ENCODE results near the gene AGAP1. TPM values are rescaled to one million over a fixed set of nuclear protein-coding genes. Genes with fewer than 3 reads are reported as not detected.

Gene AGAP1
- total and polyA plus RNA-seq, 7 donors, result 4.2 to 21.6 (median 16.6) TPM

DNA sequence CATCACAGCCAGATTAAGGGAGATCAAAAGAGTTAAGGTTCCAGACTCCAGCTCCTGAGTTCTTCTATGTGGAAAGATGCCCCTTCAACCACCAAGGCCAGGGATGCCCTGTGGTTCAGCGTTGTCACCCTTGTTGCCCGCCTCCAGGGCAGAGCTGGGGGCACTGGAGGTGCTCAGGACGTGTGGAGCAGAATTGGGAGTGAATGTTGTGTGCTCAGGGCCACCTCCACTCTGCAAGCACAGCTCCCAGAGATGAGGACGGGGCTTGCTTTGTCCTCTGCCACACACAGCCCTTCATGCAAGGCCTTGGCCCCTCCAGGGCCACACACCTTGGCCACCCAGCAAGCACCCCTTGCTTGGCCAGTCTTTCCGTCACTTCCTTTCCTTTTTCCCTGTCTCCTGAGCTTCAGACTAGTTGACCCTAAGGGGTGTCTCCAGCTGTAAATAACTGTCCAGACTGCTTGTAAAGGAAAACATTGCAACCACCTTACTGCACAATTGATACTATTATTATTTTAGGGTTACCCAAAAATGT is 103.3 kb downstream of the AGAP1 start:
- Histone ChIP-seq H3K4me1 (no peaks in the 10 kb centered on the region), H3K4me3 (no peak overlapping the region), H3K27ac (no peak overlapping the region), H3K27me3 (ENCODE audit: insufficient read depth in 3 of 3, low read length in 2 of 3) (no peaks in the 10 kb centered on the region), H3K9me3 (no peaks in the 10 kb centered on the region), H3K36me3 (ENCODE audit: insufficient read depth in 1 of 2, low read depth in 1 of 2) (no peaks in the 10 kb centered on the region)
- TF ChIP-seq, protein P1, sequence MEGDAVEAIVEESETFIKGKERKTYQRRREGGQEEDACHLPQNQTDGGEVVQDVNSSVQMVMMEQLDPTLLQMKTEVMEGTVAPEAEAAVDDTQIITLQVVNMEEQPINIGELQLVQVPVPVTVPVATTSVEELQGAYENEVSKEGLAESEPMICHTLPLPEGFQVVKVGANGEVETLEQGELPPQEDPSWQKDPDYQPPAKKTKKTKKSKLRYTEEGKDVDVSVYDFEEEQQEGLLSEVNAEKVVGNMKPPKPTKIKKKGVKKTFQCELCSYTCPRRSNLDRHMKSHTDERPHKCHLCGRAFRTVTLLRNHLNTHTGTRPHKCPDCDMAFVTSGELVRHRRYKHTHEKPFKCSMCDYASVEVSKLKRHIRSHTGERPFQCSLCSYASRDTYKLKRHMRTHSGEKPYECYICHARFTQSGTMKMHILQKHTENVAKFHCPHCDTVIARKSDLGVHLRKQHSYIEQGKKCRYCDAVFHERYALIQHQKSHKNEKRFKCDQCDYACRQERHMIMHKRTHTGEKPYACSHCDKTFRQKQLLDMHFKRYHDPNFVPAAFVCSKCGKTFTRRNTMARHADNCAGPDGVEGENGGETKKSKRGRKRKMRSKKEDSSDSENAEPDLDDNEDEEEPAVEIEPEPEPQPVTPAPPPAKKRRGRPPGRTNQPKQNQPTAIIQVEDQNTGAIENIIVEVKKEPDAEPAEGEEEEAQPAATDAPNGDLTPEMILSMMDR (IDR thresholded peaks at IDR 0.05), result no peak
- intact Hi-C loops (cut with DNase I), result loop anchor here (2.0 to 10.0 kb wide), 3 partner anchors 74 to 1042 kb away; no protein-coding TSS in a partner anchor
- no peak for ATAC-seq
- 87 to 91% (median 87%) methylated on average over 5 of the region's 5 CpGs for WGBS, 3 donors
- no peak for DNase-seq

GRCh38 chr2:235598026-235598425 is 104.2 kb downstream of the AGAP1 start:
- no peak for ATAC-seq
- intact Hi-C loops (cut with DNase I), result loop anchor here in 1 of 2 donors (5.0 to 10.0 kb wide), 2 partner anchors 74 to 1043 kb away; no protein-coding TSS in a partner anchor
- TF ChIP-seq, protein P1 (IDR thresholded peaks at IDR 0.05), result no peak
- H3K27ac ChIP-seq, result no peak overlapping the region
- H3K4me1 ChIP-seq, result no peaks in the 10 kb centered on the region
- H3K9me3 ChIP-seq, result no peaks in the 10 kb centered on the region
- no peaks in the 10 kb centered on the region for H3K36me3 ChIP-seq (ENCODE audit: insufficient read depth in 1 of 2, low read depth in 1 of 2)
- H3K27me3 ChIP-seq (ENCODE audit: insufficient read depth in 3 of 3, low read length in 2 of 3), result no peaks in the 10 kb centered on the region
- no peak overlapping the region for H3K4me3 ChIP-seq
- WGBS, 3 donors, result 91 to 93% (median 92%) methylated on average over 19 of the region's 19 CpGs
- no peak for DNase-seq

- TF ChIP-seq, protein P1 (IDR thresholded peaks at IDR 0.05), result no peak
- no peaks in the 10 kb centered on the region for H3K4me1 ChIP-seq
- H3K27ac ChIP-seq, result no peak overlapping the region
- intact Hi-C loops (cut with DNase I), result loop anchor here in 1 of 2 donors (5.0 to 10.0 kb wide), 2 partner anchors 73 to 1044 kb away; no protein-coding TSS in a partner anchor
- ATAC-seq, result no peak
- no peaks in the 10 kb centered on the region for H3K27me3 ChIP-seq (ENCODE audit: insufficient read depth in 3 of 3, low read length in 2 of 3)
- H3K9me3 ChIP-seq, result no peaks in the 10 kb centered on the region
- H3K4me3 ChIP-seq, result no peak overlapping the region
- 84 to 89% (median 88%) methylated on average over 20 of the region's 20 CpGs for WGBS, 3 donors
- no peaks in the 10 kb centered on the region for H3K36me3 ChIP-seq (ENCODE audit: insufficient read depth in 1 of 2, low read depth in 1 of 2)
- DNase-seq, result no peak
These were observed 105.0 kb downstream of the AGAP1 start for GRCh38 chr2:235598532-235599531.

- H3K27ac ChIP-seq, result no peak overlapping the region
- H3K4me1 ChIP-seq, result no peaks in the 10 kb centered on the region
- H3K9me3 ChIP-seq, result no peaks in the 10 kb centered on the region
- ATAC-seq (no peak), DNase-seq (no peak)
- TF ChIP-seq, protein P1 (IDR thresholded peaks at IDR 0.05), result no peak
- no peaks in the 10 kb centered on the region for H3K36me3 ChIP-seq (ENCODE audit: insufficient read depth in 1 of 2, low read depth in 1 of 2)
- no peak overlapping the region for H3K4me3 ChIP-seq
- 77 to 81% (median 79%) methylated on average over 16 of the region's 16 CpGs for WGBS, 3 donors
- H3K27me3 ChIP-seq (ENCODE audit: insufficient read depth in 3 of 3, low read length in 2 of 3), result no peaks in the 10 kb centered on the region
- intact Hi-C loops (cut with DNase I), result loop anchor here in 1 of 2 donors (5.0 to 10.0 kb wide), 2 partner anchors 73 to 1045 kb away; no protein-coding TSS in a partner anchor
These were observed 105.9 kb downstream of the AGAP1 start for GRCh38 chr2:235599596-235600338.
